GM18517 (cell line): ENCODE measurements around the gene TNFSF12.

Source experiments
- ATAC-seq: cut with Tn5 transposase; IDR thresholded peaks from one replicate; pipeline ENCODE4 v1.9.1; 2021; ENCODE audit warnings: mild to moderate bottlenecking, moderate library complexity; ENCODE audit not compliant: unreplicated experiment

Gene TNFSF12

DNA sequence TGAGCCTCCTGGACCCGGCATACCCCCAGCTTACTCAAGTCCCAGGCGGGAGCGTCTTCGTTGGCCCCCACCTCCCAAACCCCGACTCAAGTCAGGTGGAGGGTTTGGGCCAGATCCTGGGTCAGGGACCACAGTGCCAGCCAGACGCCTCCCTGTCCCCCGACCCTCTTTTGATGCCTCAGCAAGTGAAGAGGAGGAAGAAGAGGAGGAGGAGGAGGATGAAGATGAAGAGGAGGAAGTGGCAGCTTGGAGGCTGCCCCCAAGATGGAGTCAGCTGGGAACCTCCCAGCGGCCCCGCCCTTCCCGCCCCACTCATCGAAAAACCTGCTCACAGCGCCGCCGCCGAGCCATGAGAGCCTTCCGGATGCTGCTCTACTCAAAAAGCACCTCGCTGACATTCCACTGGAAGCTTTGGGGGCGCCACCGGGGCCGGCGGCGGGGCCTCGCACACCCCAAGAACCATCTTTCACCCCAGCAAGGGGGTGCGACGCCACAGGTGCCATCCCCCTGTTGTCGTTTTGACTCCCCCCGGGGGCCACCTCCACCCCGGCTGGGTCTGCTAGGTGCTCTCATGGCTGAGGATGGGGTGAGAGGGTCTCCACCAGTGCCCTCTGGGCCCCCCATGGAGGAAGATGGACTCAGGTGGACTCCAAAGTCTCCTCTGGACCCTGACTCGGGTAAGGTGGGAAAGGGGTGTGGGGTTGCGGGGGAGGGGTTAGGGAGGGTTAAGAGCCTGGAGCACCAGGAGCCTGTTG lies 14.4 kb downstream of the TNFSF12 start:
- ATAC-seq, result no peak

- no peak for ATAC-seq
Observed at GRCh38 chr17:7569571-7569970, 20.7 kb downstream of the TNFSF12 start.

GRCh38 chr17:7570351-7570750 lies 21.5 kb downstream of the TNFSF12 start:
- ATAC-seq, result no peak

DNA sequence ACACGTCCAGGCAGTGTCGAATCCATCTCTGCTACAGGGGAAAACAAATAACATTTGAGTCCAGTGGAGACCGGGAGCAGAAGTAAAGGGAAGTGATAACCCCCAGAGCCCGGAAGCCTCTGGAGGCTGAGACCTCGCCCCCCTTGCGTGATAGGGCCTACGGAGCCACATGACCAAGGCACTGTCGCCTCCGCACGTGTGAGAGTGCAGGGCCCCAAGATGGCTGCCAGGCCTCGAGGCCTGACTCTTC lies 23.4 kb downstream of the TNFSF12 start:
- no peak for ATAC-seq

DNA sequence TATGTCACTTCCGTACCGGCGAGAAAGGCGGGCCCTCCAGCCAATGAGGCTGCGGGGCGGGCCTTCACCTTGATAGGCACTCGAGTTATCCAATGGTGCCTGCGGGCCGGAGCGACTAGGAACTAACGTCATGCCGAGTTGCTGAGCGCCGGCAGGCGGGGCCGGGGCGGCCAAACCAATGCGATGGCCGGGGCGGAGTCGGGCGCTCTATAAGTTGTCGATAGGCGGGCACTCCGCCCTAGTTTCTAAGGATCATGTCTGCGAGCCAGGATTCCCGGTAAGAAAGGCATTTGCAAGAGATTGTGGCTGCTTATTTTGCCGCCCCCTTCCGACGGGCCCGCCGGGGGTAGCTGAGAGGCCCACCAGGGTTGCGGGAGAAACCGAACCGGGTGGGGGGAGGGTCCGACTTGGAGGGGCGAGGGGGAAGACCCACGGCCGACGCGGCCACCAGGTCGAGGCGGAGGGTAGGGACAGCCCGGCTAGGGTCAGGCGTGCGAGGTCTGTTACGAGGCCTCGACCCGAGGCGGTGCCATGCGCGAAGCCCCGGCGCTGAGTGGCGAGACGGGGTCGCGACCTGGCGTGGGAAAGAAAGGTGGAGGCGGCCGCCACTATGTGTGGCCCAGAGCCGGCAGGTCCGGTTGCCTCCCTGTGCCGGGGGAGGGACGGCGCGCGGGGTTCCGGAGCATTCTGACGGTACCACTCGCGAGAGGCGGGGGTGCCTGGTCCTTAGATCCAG lies 23.9 kb downstream of the TNFSF12 start:
- peak; percentile 80 for ATAC-seq

- no peak for ATAC-seq
Observed at GRCh38 chr17:7573324-7574080, 24.6 kb downstream of the TNFSF12 start.

DNA sequence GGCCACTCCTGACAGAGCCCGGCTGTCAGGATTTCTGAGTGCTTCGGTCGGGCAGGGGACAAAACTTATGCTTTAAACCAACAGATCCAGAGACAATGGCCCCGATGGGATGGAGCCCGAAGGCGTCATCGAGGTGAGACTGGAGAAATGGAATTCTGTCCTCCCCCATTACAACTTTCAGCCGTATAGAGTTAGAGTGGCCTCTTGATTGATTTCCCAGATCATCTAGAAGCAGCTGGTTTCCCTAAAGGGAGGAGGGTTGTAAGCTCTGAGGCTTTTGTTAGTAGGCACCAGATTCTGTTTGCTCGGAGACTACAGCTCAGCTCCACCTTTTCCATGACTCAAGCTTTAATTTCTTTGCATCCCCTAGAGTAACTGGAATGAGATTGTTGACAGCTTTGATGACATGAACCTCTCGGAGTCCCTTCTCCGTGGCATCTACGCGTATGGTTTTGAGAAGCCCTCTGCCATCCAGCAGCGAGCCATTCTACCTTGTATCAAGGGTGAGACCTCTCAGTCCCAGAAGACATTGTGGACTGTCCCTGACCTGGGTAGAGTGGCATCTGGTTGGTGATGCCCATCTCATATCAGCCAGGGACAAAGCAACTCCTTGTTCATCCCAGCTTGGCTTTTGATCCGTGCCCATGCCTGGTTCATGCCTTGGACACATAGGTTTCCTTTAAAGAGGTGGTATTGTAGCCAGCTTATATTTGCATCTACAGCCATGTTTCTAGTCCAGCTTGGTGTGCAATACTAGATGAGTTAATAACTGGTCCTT lies 25.5 kb downstream of the TNFSF12 start:
- ATAC-seq, result no peak

DNA sequence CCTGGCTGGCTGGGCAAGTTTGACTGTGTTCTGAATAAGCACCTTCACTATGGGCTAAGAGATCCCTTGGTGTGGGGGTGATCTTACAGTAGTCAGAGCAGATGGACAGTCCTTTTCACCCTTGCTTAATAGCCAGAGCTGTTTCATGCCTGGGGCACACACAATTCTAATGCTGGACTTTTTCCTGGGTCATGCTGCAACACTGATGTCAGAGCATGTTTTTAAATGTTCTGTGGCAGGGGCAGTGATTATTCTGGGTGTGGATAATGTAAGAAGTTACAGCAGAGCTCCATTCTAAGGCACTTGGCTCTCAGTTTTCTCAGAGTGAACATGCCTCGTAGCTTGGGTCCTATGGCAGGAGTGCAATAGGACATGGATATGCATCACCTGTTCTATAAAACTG lies 26.6 kb downstream of the TNFSF12 start:
- ATAC-seq, result no peak

- no peak for ATAC-seq
Observed at GRCh38 chr17:7575959-7576358, 27.1 kb downstream of the TNFSF12 start.

DNA sequence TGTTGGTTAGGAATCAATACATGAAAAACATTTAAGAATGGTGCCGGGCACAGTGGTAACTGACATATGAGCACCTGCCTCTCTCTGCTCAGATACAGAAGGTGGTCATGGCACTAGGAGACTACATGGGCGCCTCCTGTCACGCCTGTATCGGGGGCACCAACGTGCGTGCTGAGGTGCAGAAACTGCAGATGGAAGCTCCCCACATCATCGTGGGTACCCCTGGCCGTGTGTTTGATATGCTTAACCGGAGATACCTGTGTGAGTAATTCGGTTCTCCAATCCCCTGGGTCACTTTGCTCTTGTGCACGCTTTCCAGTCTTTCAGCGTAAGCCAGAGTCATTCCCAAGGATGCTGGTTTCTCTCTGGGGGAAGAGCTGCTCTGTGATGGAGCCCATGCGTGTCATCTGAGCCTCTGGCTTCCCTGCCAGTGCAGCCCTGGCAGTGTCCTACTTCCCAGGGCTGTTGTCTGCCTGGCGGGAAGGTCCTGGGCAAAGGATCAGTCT lies 27.6 kb downstream of the TNFSF12 start:
- ATAC-seq, result no peak

DNA sequence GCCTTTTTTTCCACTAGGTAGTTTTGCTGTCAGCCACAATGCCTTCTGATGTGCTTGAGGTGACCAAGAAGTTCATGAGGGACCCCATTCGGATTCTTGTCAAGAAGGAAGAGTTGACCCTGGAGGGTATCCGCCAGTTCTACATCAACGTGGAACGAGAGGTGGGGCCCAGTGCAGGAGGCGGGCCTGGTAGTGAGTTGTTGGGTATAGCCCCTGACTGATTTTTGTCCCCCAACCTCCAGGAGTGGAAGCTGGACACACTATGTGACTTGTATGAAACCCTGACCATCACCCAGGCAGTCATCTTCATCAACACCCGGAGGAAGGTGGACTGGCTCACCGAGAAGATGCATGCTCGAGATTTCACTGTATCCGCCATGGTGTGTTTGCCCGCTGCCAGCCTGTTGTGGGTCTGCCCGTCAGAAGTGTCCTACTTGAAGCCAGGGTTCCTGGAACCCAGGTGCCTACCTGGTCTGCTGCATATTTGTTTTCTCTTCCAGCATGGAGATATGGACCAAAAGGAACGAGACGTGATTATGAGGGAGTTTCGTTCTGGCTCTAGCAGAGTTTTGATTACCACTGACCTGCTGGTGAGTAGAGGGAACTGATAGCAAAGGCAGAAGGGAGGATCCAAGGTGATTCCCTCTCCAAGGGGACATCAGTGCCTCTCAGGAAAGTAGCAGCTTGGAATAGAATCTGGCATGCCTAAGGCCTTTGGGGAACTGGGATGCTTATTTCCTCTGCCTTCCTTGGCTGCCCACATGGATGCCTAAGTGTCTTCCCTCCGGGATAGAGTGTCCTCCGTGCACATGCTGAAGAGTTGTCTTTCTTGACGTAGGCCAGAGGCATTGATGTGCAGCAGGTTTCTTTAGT lies 28.7 kb downstream of the TNFSF12 start:
- no peak for ATAC-seq

DNA sequence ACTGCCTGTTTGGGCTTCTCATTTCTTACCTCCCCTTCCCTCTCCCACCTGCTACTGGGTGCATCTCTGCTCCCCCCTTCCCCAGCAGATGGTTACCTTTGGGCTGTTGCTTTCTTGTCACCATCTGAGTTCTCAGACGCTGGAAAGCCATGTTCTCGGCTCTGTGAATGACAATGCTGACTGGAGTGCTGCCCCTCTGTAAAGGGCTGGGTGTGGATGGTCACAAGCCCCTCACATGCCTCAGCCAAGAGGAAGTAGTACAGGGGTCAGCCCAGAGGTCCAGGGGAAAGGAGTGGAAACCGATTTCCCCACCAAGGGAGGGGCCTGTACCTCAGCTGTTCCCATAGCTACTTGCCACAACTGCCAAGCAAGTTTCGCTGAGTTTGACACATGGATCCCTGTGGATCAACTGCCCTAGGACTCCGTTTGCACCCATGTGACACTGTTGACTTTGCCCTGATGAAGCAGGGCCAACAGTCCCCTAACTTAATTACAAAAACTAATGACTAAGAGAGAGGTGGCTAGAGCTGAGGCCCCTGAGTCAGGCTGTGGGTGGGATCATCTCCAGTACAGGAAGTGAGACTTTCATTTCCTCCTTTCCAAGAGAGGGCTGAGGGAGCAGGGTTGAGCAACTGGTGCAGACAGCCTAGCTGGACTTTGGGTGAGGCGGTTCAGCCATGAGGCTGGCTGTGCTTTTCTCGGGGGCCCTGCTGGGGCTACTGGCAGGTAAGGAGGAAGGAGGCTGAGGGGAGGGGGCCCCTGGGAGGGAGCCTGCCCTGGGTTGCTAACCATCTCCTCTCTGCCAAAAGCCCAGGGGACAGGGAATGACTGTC lies 30.4 kb downstream of the TNFSF12 start, which contains the start of gene CD68:
TSS of gene CD68 (plus strand) at position 638 of the 833 bp plus-strand sequence. CDS start at position 678, 40 bp downstream.
- peak; percentile 49 for ATAC-seq

DNA sequence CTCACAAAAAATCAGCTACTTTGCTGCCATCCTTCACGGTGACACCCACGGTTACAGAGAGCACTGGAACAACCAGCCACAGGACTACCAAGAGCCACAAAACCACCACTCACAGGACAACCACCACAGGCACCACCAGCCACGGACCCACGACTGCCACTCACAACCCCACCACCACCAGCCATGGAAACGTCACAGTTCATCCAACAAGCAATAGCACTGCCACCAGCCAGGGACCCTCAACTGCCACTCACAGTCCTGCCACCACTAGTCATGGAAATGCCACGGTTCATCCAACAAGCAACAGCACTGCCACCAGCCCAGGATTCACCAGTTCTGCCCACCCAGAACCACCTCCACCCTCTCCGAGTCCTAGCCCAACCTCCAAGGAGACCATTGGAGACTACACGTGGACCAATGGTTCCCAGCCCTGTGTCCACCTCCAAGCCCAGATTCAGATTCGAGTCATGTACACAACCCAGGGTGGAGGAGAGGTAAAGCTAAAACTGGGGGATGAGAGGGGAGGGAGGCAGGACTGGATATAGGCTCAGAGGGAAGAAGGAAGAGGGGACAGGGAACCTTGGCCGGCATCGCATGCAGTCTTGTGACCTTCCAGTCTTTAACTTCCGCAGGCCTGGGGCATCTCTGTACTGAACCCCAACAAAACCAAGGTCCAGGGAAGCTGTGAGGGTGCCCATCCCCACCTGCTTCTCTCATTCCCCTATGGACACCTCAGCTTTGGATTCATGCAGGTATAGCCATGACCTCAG lies 31.2 kb downstream of the TNFSF12 start:
- peak; percentile 5 for ATAC-seq

- no peak for ATAC-seq
Observed at GRCh38 chr17:7580604-7581575, 32.0 kb downstream of the TNFSF12 start.

- ATAC-seq, result no peak
Observed at GRCh38 chr17:7582396-7583252, 33.8 kb downstream of the TNFSF12 start.
